Measurements from ENCODE around the gene MTMR3. TPM values are rescaled to one million over a fixed set of nuclear protein-coding genes. Genes with fewer than 3 reads are reported as not detected.

The MTMR3 gene
- total and polyA plus RNA-seq, 2 of the 8 experiments (the other 6 are each of a cell fraction or from before 2014, with no cell fraction given), result 16.9 to 18.5 TPM

DNA sequence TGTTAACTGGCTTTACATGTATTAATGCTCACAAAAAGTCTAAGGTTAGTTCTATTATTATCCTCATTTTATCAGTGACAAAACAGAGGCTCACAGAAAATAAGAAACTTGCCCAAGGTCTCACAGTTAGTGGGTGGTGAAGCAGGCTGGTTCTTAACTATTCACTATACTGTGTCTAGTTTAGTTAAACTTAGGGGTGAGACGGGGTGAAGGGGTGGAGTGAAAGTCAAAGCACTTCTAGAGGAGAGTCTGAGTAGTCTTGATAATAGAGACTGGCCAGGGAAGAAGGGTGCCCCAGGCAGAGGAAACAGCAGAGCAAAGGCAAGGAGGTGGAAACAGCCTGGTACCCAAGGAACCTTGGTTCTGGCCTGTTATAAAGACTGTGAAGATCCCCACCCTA, 48.9 kb upstream of the MTMR3 start:
- H2BK20ac ChIP-seq (ENCODE audit: low read length), result no peak overlapping the region
- no peaks in the 10 kb centered on the region for H3K27me3 ChIP-seq (replicated peaks in 1 of 4; ENCODE audit: control insufficient read depth in 3 of 4, extremely low read depth in 1 of 4, insufficient read depth in 3 of 4, low read length in 3 of 4)
- no peak overlapping the region for H4K5ac ChIP-seq (ENCODE audit: insufficient read length, low read depth, low read length)
- H3K23ac ChIP-seq (ENCODE audit: insufficient read length), result no peak overlapping the region
- no peak overlapping the region for H3K14ac ChIP-seq (ENCODE audit: insufficient read length)
- H3K9ac ChIP-seq (replicated peaks in 1 of 4; ENCODE audit: extremely low read depth in 1 of 4, low read depth in 3 of 4, low read length in 3 of 4), result no peak overlapping the region
- H3K79me1 ChIP-seq (ENCODE audit: low read depth, low read length), result peaks cover 3% of the 10 kb centered on the region; the same call in 1 of the 2 replicates
- H2BK12ac ChIP-seq (ENCODE audit: low read depth, low read length), result no peak overlapping the region
- no peak overlapping the region for H3K56ac ChIP-seq (replicated peaks; ENCODE audit: insufficient read length, low read depth, low read length)
- H3K79me2 ChIP-seq (ENCODE audit: control insufficient read depth in 1 of 2, insufficient read depth in 2 of 2, low read length in 2 of 2), result peaks cover 0 to 5% of the 10 kb centered on the region in 2 experiments; a peak in 1 of 4 replicates
- POLR2A ChIA-PET (ENCODE audit: partially characterized antibody), result no interaction called here
- no peak overlapping the region for H2AFZ ChIP-seq (ENCODE audit: low read length)
- H3K4me3 ChIP-seq (ENCODE audit: extremely low read depth in 1 of 4, insufficient read depth in 2 of 4, low read depth in 3 of 4, low read length in 4 of 4), result no peak overlapping the region
- 92% methylated on average over 1 of the region's 1 CpG; no CpG with 5 or more reads in 1 of the 2 experiments for WGBS, 2 experiments (ENCODE audit: extremely low coverage in 1 of 2, insufficient coverage in 1 of 2, insufficient read length in 1 of 2, insufficient replicate concordance in 2 of 2, low coverage in 1 of 2, low lambda C conversion rate in 2 of 2, missing lambda C conversion rate in 1 of 2)
- no peak overlapping the region for H2AK5ac ChIP-seq (ENCODE audit: low read depth, low read length)
- H4K8ac ChIP-seq (ENCODE audit: extremely low read depth, insufficient read depth, low read length), result no peak overlapping the region
- no peaks in the 10 kb centered on the region for H4K20me1 ChIP-seq (replicated peaks in 1 of 2; ENCODE audit: control insufficient read depth in 1 of 2, insufficient read depth in 2 of 2, low read length in 2 of 2)
- no peak for FAIRE-seq
- no peak for TF ChIP-seq POU5F1 (IDR thresholded peaks at IDR 0.05; ENCODE audit: low read depth, low read length)
- TF ChIP-seq E2F6 (IDR thresholded peaks at IDR 0.05), result no peak
- no peak for TF ChIP-seq RFX5 (IDR thresholded peaks at IDR 0.05; ENCODE audit: borderline replicate concordance, low read depth, low read length)
- TF ChIP-seq RNF2 (IDR thresholded peaks at IDR 0.05; ENCODE audit: borderline replicate concordance, low read depth, low read length, missing control alignments, poor library complexity, severe bottlenecking), result no peak
- no peak overlapping the region for H3K4ac ChIP-seq (replicated peaks; ENCODE audit: insufficient read length, low read depth, low read length)
- no peak overlapping the region for H3K18ac ChIP-seq (ENCODE audit: extremely low read depth, low read length)
- CTCF ChIA-PET (ENCODE audit: partially characterized antibody), result no interaction called here
- no peak overlapping the region for H2BK5ac ChIP-seq (ENCODE audit: low read depth, low read length)
- no peak overlapping the region for H3K27ac ChIP-seq (ENCODE audit: low read depth, low read length)
- H3K4me2 ChIP-seq (ENCODE audit: insufficient read depth in 1 of 2, low read depth in 2 of 2, low read length in 2 of 2), result no peak overlapping the region
- peaks cover 0 to 4% (median 0%) of the 10 kb centered on the region in 4 experiments; a peak in 2 of 7 replicates for H3K4me1 ChIP-seq (replicated peaks in 1 of 4; ENCODE audit: control insufficient read depth in 3 of 4, insufficient read depth in 4 of 4, low read length in 3 of 4)
- no peaks in the 10 kb centered on the region for H3K9me3 ChIP-seq (ENCODE audit: insufficient read depth in 2 of 2, low read depth in 1 of 2, low read length in 1 of 2)
- no peak overlapping the region for H2BK15ac ChIP-seq (ENCODE audit: low read length)
- peaks cover 3% of the 10 kb centered on the region; the same call in 1 of the 2 replicates for H3K23me2 ChIP-seq (ENCODE audit: low read depth, low read length)
- DNase-seq (ENCODE audit: low read depth in 1 of 2, low spot score in 2 of 2), result no peak
- no peak overlapping the region for H4K91ac ChIP-seq (replicated peaks; ENCODE audit: insufficient read length, low read length)
- peaks cover 0 to 5% (median 0%) of the 10 kb centered on the region in 4 experiments; a peak in 1 of 8 replicates for H3K36me3 ChIP-seq (ENCODE audit: control insufficient read depth in 2 of 4, insufficient read depth in 4 of 4, low read length in 3 of 4)
- no peak overlapping the region for H2BK120ac ChIP-seq (replicated peaks; ENCODE audit: low read depth, low read length)
